ENCODE measurements around the gene TMEM114.

TMEM114 gene

DNA sequence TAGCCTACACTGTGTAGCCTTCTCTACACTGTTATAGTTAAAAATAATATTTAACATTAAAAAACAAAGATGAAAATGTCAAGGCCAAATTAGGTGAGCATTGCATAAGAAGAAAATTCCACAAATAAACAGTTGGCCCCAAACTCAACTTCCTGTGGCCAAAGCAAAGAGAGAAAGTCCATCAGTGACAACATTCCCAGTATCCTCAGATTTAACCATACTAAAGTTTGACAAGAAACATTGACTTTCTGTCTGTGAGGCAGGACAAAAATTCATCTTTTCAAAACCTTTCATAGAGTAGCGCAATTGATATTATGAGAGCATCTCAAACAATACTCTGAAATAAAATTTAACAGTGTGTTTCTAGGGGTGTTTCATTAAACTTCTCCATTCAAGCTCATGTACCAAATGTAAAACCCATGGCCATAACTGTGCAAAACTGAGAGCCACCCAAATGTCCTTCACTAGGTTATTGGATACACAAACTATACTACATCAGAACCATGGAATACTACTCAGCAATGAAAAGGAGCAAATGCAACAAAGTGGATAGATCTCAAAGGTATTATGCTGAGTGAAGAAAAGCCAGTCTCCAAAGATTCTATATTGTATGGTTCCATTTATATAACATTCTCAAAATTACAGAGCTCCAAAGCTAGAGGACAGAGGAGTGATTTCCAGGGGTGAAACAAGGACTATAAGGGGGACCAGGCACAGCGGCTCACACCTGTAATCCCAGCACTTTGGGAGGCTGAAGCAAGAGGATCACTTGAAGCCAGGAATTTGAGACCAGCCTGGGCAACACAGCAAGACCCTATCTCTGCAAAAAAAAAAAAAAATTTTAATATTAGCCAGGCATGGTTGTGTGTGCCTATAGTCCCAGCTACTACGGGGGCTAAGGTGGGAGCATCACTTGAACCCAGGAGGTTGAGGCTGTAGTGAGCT is 38.7 kb downstream of the TMEM114 start:
- Histone ChIP-seq H3K27me3 (ENCODE audit: control insufficient read depth, insufficient read depth, low read length) (no peaks in the 10 kb centered on the region), H3K4me1 (ENCODE audit: control insufficient read depth, insufficient read depth, low read length) (no peaks in the 10 kb centered on the region), H3K36me3 (ENCODE audit: control insufficient read depth, insufficient read depth, low read length) (no peaks in the 10 kb centered on the region), H3K9ac (ENCODE audit: low read length) (no peak overlapping the region), H3K9me3 (ENCODE audit: control insufficient read depth, low read length) (no peaks in the 10 kb centered on the region), H3K4me3 (ENCODE audit: low read length) (no peak overlapping the region)

DNA sequence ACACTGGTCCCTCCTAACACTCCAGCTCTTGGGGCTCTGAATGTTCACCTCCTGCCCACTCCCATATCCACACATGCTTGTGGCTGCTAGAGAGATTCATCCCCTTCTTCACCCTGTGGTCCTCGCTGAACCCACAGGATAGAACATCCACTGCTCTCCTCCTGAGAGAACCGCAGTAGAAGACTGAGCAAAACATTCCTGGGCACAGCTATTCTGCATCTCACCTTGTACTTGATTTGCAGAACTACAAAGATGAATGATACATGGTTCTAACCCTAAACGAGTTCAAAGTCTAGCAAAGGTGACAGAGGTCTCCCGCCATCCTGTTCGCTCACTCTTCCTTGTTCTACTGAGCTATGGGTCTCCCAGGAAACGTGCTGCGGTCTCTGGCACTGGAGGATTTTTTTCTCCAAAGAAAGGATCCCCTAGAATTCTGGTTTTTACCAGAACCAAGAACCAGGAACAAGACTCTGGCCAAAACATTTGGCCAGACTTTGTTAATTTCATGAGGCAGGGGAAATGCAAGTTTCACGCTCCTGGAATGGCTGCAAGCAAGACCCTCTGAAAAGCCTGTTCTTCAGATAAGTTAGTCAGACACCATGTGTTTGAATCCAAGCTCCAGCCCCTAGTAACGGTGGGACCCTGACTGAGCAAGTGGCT is 39.5 kb downstream of the TMEM114 start:
- H3K4me1 ChIP-seq (ENCODE audit: control insufficient read depth, insufficient read depth, low read length): no peaks in the 10 kb centered on the region
- H3K36me3 ChIP-seq (ENCODE audit: control insufficient read depth, insufficient read depth, low read length): no peaks in the 10 kb centered on the region
- H3K4me3 ChIP-seq (ENCODE audit: low read length): no peak overlapping the region
- no peaks in the 10 kb centered on the region for H3K27me3 ChIP-seq (ENCODE audit: control insufficient read depth, insufficient read depth, low read length)
- no peaks in the 10 kb centered on the region for H3K9me3 ChIP-seq (ENCODE audit: control insufficient read depth, low read length)
- H3K9ac ChIP-seq (ENCODE audit: low read length): no peak overlapping the region

DNA sequence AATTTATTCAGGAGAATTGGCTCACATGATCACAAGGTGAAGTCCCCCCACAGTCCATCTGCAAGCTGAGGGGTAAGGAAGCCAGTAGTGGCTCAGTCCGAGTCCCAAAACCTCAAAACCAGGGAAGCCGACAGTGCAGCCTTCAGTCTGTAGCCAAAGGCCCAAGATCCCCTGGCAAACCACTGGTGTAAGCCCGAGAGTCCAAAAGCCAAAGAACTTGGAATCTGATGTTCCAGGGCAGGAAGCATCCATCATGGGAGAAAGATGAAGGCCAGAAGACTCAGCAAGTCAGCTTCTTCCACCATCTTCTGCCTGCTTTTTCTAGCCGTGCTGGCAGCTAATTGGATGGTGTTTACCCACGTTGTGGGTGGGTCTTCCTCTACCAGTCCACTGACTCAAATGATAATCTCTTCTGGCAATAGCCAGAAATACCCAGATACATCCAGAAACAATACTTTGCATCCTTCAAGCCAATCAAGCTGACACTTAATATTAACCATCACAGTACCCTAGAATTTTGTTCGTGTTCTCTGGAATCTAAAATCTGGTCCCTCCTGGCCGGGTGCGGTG is 40.4 kb downstream of the TMEM114 start:
- H3K9me3 ChIP-seq (ENCODE audit: control insufficient read depth, low read length): no peaks in the 10 kb centered on the region
- no peak overlapping the region for H3K9ac ChIP-seq (ENCODE audit: low read length)
- H3K4me1 ChIP-seq (ENCODE audit: control insufficient read depth, insufficient read depth, low read length): no peaks in the 10 kb centered on the region
- H3K4me3 ChIP-seq (ENCODE audit: low read length): no peak overlapping the region
- no peaks in the 10 kb centered on the region for H3K27me3 ChIP-seq (ENCODE audit: control insufficient read depth, insufficient read depth, low read length)
- no peaks in the 10 kb centered on the region for H3K36me3 ChIP-seq (ENCODE audit: control insufficient read depth, insufficient read depth, low read length)

DNA sequence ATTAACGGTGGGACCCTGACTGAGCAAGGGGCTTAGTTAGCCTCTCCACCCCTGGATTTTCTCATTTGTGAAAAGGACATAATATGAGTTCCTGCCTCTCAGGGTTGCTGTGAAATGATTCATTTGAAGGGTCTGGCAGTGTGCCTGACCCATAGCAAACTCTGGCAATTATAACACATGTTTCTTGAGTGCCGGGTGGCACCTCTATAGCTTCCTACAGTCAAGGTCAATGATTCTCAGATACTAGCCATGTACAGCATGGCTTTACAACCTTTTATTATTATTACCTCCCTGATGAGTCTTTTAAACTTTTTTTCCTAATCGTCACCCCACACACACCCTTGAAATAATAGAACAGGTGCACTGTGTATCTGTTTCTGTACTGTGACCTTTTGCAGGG is 42.1 kb downstream of the TMEM114 start:
- Histone ChIP-seq H3K4me3 (ENCODE audit: low read length) (no peak overlapping the region), H3K9me3 (ENCODE audit: control insufficient read depth, low read length) (no peaks in the 10 kb centered on the region), H3K4me1 (ENCODE audit: control insufficient read depth, insufficient read depth, low read length) (no peaks in the 10 kb centered on the region), H3K36me3 (ENCODE audit: control insufficient read depth, insufficient read depth, low read length) (no peaks in the 10 kb centered on the region), H3K9ac (ENCODE audit: low read length) (no peak overlapping the region), H3K27me3 (ENCODE audit: control insufficient read depth, insufficient read depth, low read length) (no peaks in the 10 kb centered on the region)

DNA sequence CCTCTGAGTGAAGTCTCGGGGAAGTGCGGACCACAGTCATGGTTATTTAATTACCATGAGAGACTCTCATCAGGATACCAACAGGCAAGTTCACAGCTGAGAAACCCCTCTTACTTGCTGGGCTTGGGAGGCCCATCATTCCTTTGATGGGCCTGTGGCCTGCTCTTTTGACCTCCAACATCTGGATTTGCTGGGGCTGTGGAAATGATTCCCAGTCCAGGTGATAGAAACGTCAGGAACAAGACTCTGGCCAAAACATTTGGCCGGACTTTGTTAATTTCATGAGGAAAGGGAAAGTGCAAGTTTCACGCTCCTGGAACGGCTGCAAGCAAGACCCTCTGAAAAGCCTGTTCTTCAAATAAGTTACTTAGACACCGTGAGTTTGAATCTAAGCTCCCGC is 42.5 kb downstream of the TMEM114 start:
- no peaks in the 10 kb centered on the region for H3K27me3 ChIP-seq (ENCODE audit: control insufficient read depth, insufficient read depth, low read length)

DNA sequence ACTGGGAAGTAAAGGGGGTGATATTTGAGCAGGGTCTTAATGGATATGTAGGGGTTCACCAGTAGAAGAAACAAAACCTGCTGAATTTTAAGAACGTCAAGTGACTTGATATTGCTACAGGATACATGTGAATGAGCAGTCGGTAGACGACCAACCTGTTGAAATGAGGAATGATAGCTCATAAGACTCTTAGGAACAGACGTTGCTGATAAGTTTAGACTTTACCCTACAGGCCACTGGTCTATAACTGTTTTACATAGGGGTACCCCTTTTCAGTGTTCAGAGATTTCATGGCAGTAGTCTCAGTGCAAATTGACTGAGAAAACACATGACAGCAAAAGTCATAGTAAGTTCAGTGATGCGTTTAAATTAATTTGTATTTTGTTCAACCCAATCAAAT is 45.9 kb downstream of the TMEM114 start:
- H3K27me3 ChIP-seq (ENCODE audit: control insufficient read depth, insufficient read depth, low read length): no peaks in the 10 kb centered on the region
- H3K9me3 ChIP-seq (ENCODE audit: control insufficient read depth, low read length): no peaks in the 10 kb centered on the region
- H3K9ac ChIP-seq (ENCODE audit: low read length): no peak overlapping the region
- H3K4me1 ChIP-seq (ENCODE audit: control insufficient read depth, insufficient read depth, low read length): peaks cover 6% of the 10 kb centered on the region
- no peak overlapping the region for H3K4me3 ChIP-seq (ENCODE audit: low read length)
- H3K36me3 ChIP-seq (ENCODE audit: control insufficient read depth, insufficient read depth, low read length): no peaks in the 10 kb centered on the region

More for the DNA sequence above, 42.5 kb downstream of the TMEM114 start:
- H3K4me3 ChIP-seq (ENCODE audit: low read length): no peak overlapping the region
- H3K9ac ChIP-seq (ENCODE audit: low read length): no peak overlapping the region
- H3K36me3 ChIP-seq (ENCODE audit: control insufficient read depth, insufficient read depth, low read length): no peaks in the 10 kb centered on the region
- H3K4me1 ChIP-seq (ENCODE audit: control insufficient read depth, insufficient read depth, low read length): peaks cover 1% of the 10 kb centered on the region
- no peaks in the 10 kb centered on the region for H3K9me3 ChIP-seq (ENCODE audit: control insufficient read depth, low read length)

DNA sequence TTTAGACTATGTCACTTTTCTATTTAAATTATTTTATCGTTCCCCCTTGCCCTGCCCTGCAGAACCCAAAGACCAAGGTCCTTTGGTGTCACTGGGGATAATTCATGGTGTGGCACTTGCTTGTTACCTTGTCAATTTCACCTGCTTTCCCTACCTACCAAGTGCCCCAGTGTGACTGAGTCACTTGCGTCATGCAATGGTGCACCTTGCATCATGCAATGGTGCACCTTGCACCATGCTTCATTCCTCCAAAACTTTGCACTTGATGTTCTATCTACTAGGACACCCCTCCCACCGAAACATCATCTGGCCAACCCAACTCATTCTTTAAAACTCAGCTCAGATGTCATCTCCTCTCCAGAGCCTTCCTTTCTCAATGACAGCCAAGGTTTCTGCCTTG is 47.1 kb downstream of the TMEM114 start:
- no peaks in the 10 kb centered on the region for H3K27me3 ChIP-seq (ENCODE audit: control insufficient read depth, insufficient read depth, low read length)
- H3K4me1 ChIP-seq (ENCODE audit: control insufficient read depth, insufficient read depth, low read length): peaks cover 6% of the 10 kb centered on the region
- no peaks in the 10 kb centered on the region for H3K36me3 ChIP-seq (ENCODE audit: control insufficient read depth, insufficient read depth, low read length)
- no peak overlapping the region for H3K9ac ChIP-seq (ENCODE audit: low read length)
- no peaks in the 10 kb centered on the region for H3K9me3 ChIP-seq (ENCODE audit: control insufficient read depth, low read length)
- no peak overlapping the region for H3K4me3 ChIP-seq (ENCODE audit: low read length)

DNA sequence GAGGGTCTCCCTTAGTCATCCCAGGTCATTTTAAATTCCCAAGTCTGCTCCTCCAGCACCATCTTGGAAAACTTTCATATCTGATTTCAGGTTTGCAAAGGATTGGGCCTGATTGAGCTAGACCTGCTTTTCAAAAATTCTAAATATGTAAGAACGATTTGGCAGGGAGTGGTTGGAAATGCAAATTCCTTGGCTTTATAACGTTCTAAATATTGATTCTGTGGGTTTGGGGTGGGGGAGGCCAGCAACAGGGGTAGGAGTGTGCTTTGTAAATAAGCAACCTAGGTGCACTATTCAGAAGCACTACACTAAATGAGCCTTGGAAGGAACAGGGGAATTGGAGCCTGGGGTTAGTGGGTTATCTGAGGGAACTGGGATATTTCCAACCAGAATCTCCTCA is 47.9 kb downstream of the TMEM114 start:
- Histone ChIP-seq H3K9ac (ENCODE audit: low read length) (no peak overlapping the region), H3K27me3 (ENCODE audit: control insufficient read depth, insufficient read depth, low read length) (no peaks in the 10 kb centered on the region), H3K36me3 (ENCODE audit: control insufficient read depth, insufficient read depth, low read length) (no peaks in the 10 kb centered on the region), H3K4me3 (ENCODE audit: low read length) (no peak overlapping the region), H3K9me3 (ENCODE audit: control insufficient read depth, low read length) (no peaks in the 10 kb centered on the region), H3K4me1 (ENCODE audit: control insufficient read depth, insufficient read depth, low read length) (peaks cover 6% of the 10 kb centered on the region)

DNA sequence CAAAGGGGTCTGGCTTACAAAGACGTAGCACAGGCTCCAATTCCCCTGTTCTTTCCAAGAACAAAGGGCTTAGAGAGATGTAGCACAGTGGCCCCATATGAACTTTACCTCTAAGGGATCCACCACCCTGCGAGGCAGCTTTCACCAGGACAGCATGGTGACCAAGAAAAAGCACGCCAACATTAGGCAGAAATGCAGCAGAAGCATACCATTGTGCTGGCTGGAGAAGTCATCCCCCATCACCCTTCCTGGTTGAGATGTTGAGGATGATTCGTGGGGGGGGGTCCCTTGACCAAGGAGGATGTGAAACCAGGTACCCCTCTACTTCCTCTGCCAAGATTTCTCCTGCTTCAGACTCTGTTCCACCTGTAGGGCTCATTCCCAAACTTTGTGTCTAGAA is 48.4 kb downstream of the TMEM114 start:
- H3K36me3 ChIP-seq (ENCODE audit: control insufficient read depth, insufficient read depth, low read length): no peaks in the 10 kb centered on the region
- no peak overlapping the region for H3K4me3 ChIP-seq (ENCODE audit: low read length)
- H3K9me3 ChIP-seq (ENCODE audit: control insufficient read depth, low read length): no peaks in the 10 kb centered on the region
- H3K9ac ChIP-seq (ENCODE audit: low read length): no peak overlapping the region
- no peaks in the 10 kb centered on the region for H3K27me3 ChIP-seq (ENCODE audit: control insufficient read depth, insufficient read depth, low read length)
- peaks cover 6% of the 10 kb centered on the region for H3K4me1 ChIP-seq (ENCODE audit: control insufficient read depth, insufficient read depth, low read length)

DNA sequence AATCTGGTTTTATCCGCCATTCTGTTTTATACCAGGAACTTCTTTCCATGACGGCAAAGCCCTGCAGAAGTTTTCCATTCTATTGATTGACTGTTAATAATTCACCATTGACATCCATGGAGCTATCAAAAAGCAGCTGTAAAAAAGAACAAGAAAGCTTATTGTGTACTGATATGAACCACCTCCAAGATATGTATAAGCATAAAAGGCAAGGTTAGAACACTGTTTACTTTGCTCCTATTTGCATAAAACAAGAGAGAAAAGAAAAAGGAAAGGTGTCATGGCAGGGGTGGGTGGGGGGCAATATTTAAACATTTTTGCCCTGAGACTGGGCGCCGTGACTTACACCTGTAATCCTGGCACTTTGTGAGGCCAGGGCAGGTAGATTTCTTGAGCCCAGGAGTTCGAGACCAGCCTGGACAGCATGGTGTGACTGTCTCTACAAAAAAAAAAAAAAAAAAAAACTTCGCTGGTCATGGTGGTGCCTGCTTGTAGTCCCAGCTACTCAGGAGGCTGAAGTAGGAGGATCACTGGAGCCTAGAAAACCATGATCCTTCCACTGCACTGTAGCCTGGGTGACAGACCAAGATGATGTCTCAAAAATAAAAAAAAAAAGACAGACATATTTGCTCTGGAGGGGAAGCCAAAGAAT is 52.5 kb downstream of the TMEM114 start:
- Histone ChIP-seq H3K27me3 (ENCODE audit: control insufficient read depth, insufficient read depth, low read length) (no peaks in the 10 kb centered on the region), H3K9ac (ENCODE audit: low read length) (no peak overlapping the region), H3K4me3 (ENCODE audit: low read length) (no peak overlapping the region), H3K9me3 (ENCODE audit: control insufficient read depth, low read length) (no peaks in the 10 kb centered on the region), H3K4me1 (ENCODE audit: control insufficient read depth, insufficient read depth, low read length) (peaks cover 6% of the 10 kb centered on the region), H3K36me3 (ENCODE audit: control insufficient read depth, insufficient read depth, low read length) (no peaks in the 10 kb centered on the region)

DNA sequence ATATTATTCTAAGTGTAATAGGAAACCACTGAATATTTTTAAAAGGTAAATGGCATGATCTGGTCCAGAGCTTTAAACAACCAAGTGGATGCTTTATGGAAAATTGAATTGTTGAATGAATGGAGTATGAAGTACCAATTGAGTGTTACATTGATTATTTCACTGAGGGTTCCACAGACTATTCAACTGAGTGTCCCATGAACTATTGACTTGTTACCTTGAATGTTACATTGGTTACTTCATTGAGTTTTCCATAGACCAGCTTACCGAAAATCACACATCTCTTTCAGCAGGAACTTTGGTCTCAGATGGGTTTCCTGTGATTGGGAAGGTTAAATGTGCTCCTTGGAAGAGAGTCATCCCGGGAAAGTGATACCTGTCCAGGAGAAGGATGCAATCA is 56.8 kb downstream of the TMEM114 start:
- Histone ChIP-seq H3K4me1 (ENCODE audit: control insufficient read depth, insufficient read depth, low read length) (no peaks in the 10 kb centered on the region), H3K9ac (ENCODE audit: low read length) (no peak overlapping the region), H3K4me3 (ENCODE audit: low read length) (no peak overlapping the region), H3K36me3 (ENCODE audit: control insufficient read depth, insufficient read depth, low read length) (no peaks in the 10 kb centered on the region), H3K9me3 (ENCODE audit: control insufficient read depth, low read length) (no peaks in the 10 kb centered on the region), H3K27me3 (ENCODE audit: control insufficient read depth, insufficient read depth, low read length) (no peaks in the 10 kb centered on the region)

All from mucosa of stomach (tissue), 1 donor.